CD4-positive, CD25-positive, alpha-beta regulatory T cell (primary cell): ENCODE data around the gene TCFL5. TPM values are rescaled to one million over a fixed set of nuclear protein-coding genes. Genes with fewer than 3 reads are reported as not detected.

Experiments used
- ATAC-seq, 2 donors: fragments of 150-1000 bp; cut with Tn5 transposase; one replicate each; pipeline ENCODE4 v1.10.0; 2021; ENCODE audit warnings: low read depth in 2 of 2, moderate number of reproducible peaks in 2 of 2, moderate library complexity in 1 of 2
- DNase-seq, 3 donors: peaks; one replicate each; pipeline versions ENCODE4 v3.0.0 to v3.0.0-alpha.2; 2012 to 2022; ENCODE audit warnings: mixed read lengths in 1 of 3
- H3K27ac ChIP-seq: one replicate; pipeline ENCODE4 v1.7.0; 2013; ENCODE audit warnings: mild to moderate bottlenecking, low read length; ENCODE audit not compliant: insufficient read depth, poor library complexity, severe bottlenecking
- H3K27me3 ChIP-seq: one replicate; pipeline ENCODE4 v1.7.0; 2013; ENCODE audit warnings: low read length; ENCODE audit not compliant: control insufficient read depth, insufficient read depth
- H3K36me3 ChIP-seq: one replicate; pipeline ENCODE4 v1.7.0; 2013; ENCODE audit warnings: mild to moderate bottlenecking, low read length, moderate library complexity; ENCODE audit not compliant: control insufficient read depth, insufficient read depth
- H3K4me1 ChIP-seq: 2 replicates; pipeline ENCODE4 v1.7.0; 2013; ENCODE audit warnings: mild to moderate bottlenecking, low read length; ENCODE audit not compliant: insufficient read depth, control insufficient read depth, poor library complexity, severe bottlenecking
- H3K4me3 ChIP-seq: one replicate; pipeline ENCODE4 v1.7.0; 2013; ENCODE audit warnings: low read depth, mild to moderate bottlenecking, low read length, moderate library complexity
- H3K9me3 ChIP-seq, 2 experiments: 1 replicate in 1 of 2; 2 replicates in 1 of 2; pipeline ENCODE4 v1.7.0; 2013; ENCODE audit warnings: low read length in 2 of 2, mild to moderate bottlenecking in 1 of 2, moderate library complexity in 1 of 2; ENCODE audit not compliant: control insufficient read depth in 2 of 2
- H3K27ac Mint-ChIP-seq, 3 donors: one replicate each; pipeline ENCODE4 v1.8.0; 2020 to 2022; ENCODE audit warnings: mild to moderate bottlenecking in 3 of 3, mixed read lengths in 3 of 3, moderate library complexity in 2 of 3
- H3K27me3 Mint-ChIP-seq: one replicate; pipeline ENCODE4 v1.8.0; 2022; ENCODE audit warnings: mild to moderate bottlenecking, mixed read lengths
- H3K36me3 Mint-ChIP-seq: one replicate; pipeline ENCODE4 v1.8.0; 2020; ENCODE audit warnings: mixed read lengths
- H3K4me1 Mint-ChIP-seq, 4 donors: one replicate each; pipeline ENCODE4 v1.8.0; 2020 to 2022; ENCODE audit warnings: mixed read lengths in 4 of 4, mild to moderate bottlenecking in 1 of 4
- H3K4me3 Mint-ChIP-seq, 4 donors: one replicate each; pipeline ENCODE4 v1.8.0; 2020 to 2022; ENCODE audit warnings: mild to moderate bottlenecking in 4 of 4, mixed read lengths in 4 of 4, moderate library complexity in 3 of 4
- H3K9me3 Mint-ChIP-seq, 7 donors: one replicate each; pipeline ENCODE4 v1.8.0; 2020 to 2022; ENCODE audit warnings: mixed read lengths in 7 of 7, mild to moderate bottlenecking in 3 of 7, moderate library complexity in 2 of 7
- polyA plus RNA-seq, 4 donors: library from polyadenylated mRNA; unstranded; fragments of 300-500 nt; fragmentation: Illumina TruSeq; gene quantifications; one replicate each; pipeline ENCODE4 v1.2.3, GENCODE V29; 2021
- total RNA-seq: library from RNA; stranded (reverse); gene quantifications from one replicate; pipeline ENCODE4 v1.2.3, GENCODE V29; 2022

Gene TCFL5
- total and polyA plus RNA-seq, 5 donors from 2014 or later = 0.53 to 3.8 (median 1.2) TPM

DNA sequence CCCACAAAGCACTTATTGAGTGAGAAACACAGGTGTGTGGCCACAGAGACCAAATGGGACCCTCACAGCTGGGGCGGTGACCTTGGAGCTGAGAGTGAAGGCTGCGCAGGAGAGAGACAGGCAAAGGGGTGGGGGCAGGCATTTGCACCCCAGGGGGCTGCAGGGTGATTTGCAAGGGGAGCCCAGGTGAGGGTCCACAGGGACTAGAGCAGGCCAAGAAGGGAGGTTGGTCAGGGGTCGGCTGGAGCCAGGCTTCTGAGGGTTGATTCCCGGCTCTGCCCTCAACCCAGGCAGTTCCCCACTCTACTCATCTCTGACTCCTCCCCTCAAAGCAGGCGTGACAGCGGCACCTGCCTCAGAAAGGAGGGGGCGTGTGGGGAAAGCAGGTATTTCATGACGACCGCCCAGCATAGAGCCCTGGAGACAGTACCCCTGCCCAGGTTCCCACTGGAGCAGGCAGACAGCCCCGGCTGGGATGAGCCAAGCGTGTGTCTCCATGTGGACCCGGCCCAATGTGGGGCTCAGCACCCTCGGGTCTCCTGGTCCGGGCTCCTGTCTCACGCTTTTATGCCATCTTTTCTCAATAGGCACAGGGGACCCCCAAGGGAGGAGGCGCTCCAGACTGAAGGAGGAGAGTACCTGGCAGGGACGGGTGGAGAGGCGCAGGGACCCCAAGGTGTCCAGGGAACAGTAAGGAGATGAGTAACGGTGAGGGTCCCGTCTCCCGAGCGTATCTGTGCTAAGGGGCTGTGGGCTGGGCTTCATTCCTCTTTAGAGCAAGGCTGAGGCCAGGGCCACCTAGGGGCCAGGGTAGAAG is 68.5 kb downstream of the TCFL5 start:
- peaks cover 0 to 50% (median 23%) of the 10 kb centered on the region in 4 donors for H3K4me1 Mint-ChIP-seq
- DNase-seq = no peak
- H3K9me3 Mint-ChIP-seq = no peaks in the 10 kb centered on the region
- H3K27me3 Mint-ChIP-seq = peaks cover 27% of the 10 kb centered on the region
- peak overlapping the region; percentile 89 to 94 (median 92) for H3K4me3 Mint-ChIP-seq
- H3K36me3 Mint-ChIP-seq = peaks cover 4% of the 10 kb centered on the region
- no peaks in the 10 kb centered on the region for H3K36me3 ChIP-seq
- no peak for ATAC-seq
- H3K27ac ChIP-seq = peak overlapping the region; percentile 89
- peak overlapping the region; percentile 51 for H3K4me3 ChIP-seq
- no peaks in the 10 kb centered on the region for H3K9me3 ChIP-seq
- H3K27me3 ChIP-seq = no peaks in the 10 kb centered on the region
- peaks cover 46% of the 10 kb centered on the region for H3K4me1 ChIP-seq
- peak overlapping the region; percentile 91 to 96 (median 95) for H3K27ac Mint-ChIP-seq

- H3K4me3 Mint-ChIP-seq = peak overlapping the region; percentile 57 to 89 (median 61)
Observed at GRCh38 chr20:62792182-62792939, 69.3 kb downstream of the TCFL5 start.

DNA sequence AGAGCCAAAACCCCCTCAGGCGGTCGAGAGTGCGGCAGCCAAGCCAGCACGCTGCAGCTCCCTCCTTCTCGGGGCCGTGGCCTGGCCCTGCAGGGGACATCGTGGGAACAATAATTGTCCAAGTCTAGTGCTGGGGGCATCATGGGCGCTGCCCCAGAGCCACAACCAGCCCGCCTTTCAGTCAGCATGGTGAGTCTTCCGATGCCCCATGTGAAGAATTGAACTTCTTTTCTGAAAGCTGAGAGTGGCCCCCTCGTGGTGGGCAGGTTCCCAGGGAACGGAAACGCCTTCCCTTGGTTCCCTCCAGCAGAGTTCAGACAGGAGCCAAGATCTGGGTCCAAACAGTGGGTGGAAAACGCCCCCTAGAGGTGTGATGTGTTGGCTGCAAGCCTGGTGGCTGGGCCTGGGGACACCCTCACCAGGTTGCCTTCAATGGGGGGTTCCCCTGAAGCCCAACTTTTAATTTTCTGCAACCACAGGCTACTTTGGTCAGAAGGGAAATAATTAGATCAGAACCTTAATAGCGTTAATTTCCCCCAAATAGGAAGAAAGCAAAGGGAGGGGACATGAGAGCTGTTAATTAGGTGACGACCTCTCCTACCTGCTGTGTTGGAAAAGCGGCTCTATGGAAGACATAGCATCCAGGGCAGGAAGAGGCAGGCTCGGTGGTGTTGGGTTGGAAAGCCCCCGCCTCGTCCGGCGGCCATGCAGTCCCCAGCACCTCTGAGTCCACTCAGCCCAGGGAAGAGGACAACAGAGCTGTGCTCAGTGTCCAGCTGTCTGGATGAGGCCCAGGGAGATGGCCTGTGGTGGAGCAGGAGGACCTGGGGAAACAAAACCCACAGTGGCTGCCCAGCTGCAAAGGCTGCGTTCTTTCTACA is 70.1 kb downstream of the TCFL5 start:
- no peak overlapping the region for H3K4me3 ChIP-seq
- H3K27me3 ChIP-seq = no peaks in the 10 kb centered on the region
- DNase-seq (peak; percentile 55 to 85 (median 68)), ATAC-seq (no peak)
- Mint-ChIP-seq H3K9me3 (no peaks in the 10 kb centered on the region), H3K36me3 (no peaks in the 10 kb centered on the region), H3K4me1 (peaks cover 0 to 38% (median 24%) of the 10 kb centered on the region in 4 donors), H3K27me3 (peaks cover 27% of the 10 kb centered on the region), H3K27ac (peak overlapping the region; percentile 39 to 99 (median 91)), H3K4me3 (peak overlapping the region in 3 of 4 donors; percentile 77 to 93 (median 89))
- no peaks in the 10 kb centered on the region for H3K36me3 ChIP-seq
- H3K27ac ChIP-seq = no peak overlapping the region
- no peaks in the 10 kb centered on the region for H3K9me3 ChIP-seq
- H3K4me1 ChIP-seq = peaks cover 36% of the 10 kb centered on the region

More at GRCh38 chr20:62792182-62792939, 69.3 kb downstream of the TCFL5 start:
- DNase-seq = no peak
- peaks cover 41% of the 10 kb centered on the region for H3K4me1 ChIP-seq
- H3K4me1 Mint-ChIP-seq = peaks cover 0 to 43% (median 24%) of the 10 kb centered on the region in 4 donors
- H3K36me3 Mint-ChIP-seq = no peaks in the 10 kb centered on the region
- H3K9me3 ChIP-seq = no peaks in the 10 kb centered on the region
- H3K36me3 ChIP-seq = no peaks in the 10 kb centered on the region
- peak overlapping the region in 2 of 3 donors; percentile 91 to 96 for H3K27ac Mint-ChIP-seq
- H3K4me3 ChIP-seq = no peak overlapping the region
- H3K9me3 Mint-ChIP-seq = no peaks in the 10 kb centered on the region
- ATAC-seq = no peak
- H3K27me3 Mint-ChIP-seq = peaks cover 27% of the 10 kb centered on the region
- no peaks in the 10 kb centered on the region for H3K27me3 ChIP-seq
- H3K27ac ChIP-seq = no peak overlapping the region

Other genes with a start within 250 kb of the TCFL5 start
- 7.4 TPM for gene SLCO4A1, start 219.3 kb downstream of the TCFL5 start, total RNA-seq
- 1 to 10 TPM; 1.8 to 2.9 (median 2.7) TPM for gene SLCO4A1, start 219.3 kb downstream of the TCFL5 start, polyA plus RNA-seq
- 0.37 TPM for gene NTSR1, start 153.0 kb downstream of the TCFL5 start, total RNA-seq
- under 1 TPM in 1 of 4 donors, not detected in 3; 0.11 TPM for gene NTSR1, start 153.0 kb downstream of the TCFL5 start, polyA plus RNA-seq
- gene MRGBP, start 65.3 kb downstream of the TCFL5 start, total RNA-seq = 7.0 TPM
- 10 to 100 TPM in 2 of 4 donors, 1 to 10 TPM in 2; 7.9 to 11.5 (median 10.0) TPM for gene MRGBP, start 65.3 kb downstream of the TCFL5 start, polyA plus RNA-seq
- gene OGFR, start 57.0 kb downstream of the TCFL5 start, total RNA-seq = 61.1 TPM
- 10 to 100 TPM; 41.5 to 46.9 (median 42.0) TPM for gene OGFR, start 57.0 kb downstream of the TCFL5 start, polyA plus RNA-seq
- not detected for gene COL9A3, start 44.8 kb downstream of the TCFL5 start, total RNA-seq
- not detected for gene COL9A3, start 44.8 kb downstream of the TCFL5 start, polyA plus RNA-seq
- 80.8 TPM for gene DIDO1, start 64.7 kb upstream of the TCFL5 start, total RNA-seq
- gene DIDO1, start 64.7 kb upstream of the TCFL5 start, polyA plus RNA-seq = 10 to 100 TPM; 30.9 to 47.8 (median 38.2) TPM
- gene GID8, start 76.3 kb upstream of the TCFL5 start, total RNA-seq = 31.9 TPM
- gene GID8, start 76.3 kb upstream of the TCFL5 start, polyA plus RNA-seq = 10 to 100 TPM; 15.5 to 19.9 (median 17.0) TPM
- 4.1 TPM for gene SLC17A9, start 90.9 kb upstream of the TCFL5 start, total RNA-seq
- gene SLC17A9, start 90.9 kb upstream of the TCFL5 start, polyA plus RNA-seq = under 1 TPM in 3 of 4 donors, not detected in 1; 0.06 to 0.34 (median 0.32) TPM
- not detected for gene BHLHE23, start 145.1 kb upstream of the TCFL5 start, total RNA-seq
- gene BHLHE23, start 145.1 kb upstream of the TCFL5 start, polyA plus RNA-seq = not detected